Suprapubic skin (tissue), 4 donors: Measurements from ENCODE around the gene PLPP1.

ENCODE experiments used
- EP300 ChIP-seq: sonication (generic); formaldehyde crosslinking; IDR thresholded peaks from one replicate; pipeline ENCODE4 v1.6.1; 2017; ENCODE audit warnings: antibody characterized with exemption
- POLR2AphosphoS5 ChIP-seq, 3 donors: sonication (generic); formaldehyde crosslinking; IDR thresholded peaks; one replicate each; pipeline ENCODE4 v1.6.1; 2017; ENCODE audit warnings: antibody characterized with exemption in 3 of 3
- TF ChIP-seq, protein P1 (sequence below), 2 donors: fragments of 200-600 bp in 1 of 2; fragments of 450-650 bp in 1 of 2; sonication (generic) in 1 of 2; IDR thresholded peaks; one replicate each; pipeline ENCODE4 v1.5.1; 2016 to 2019; ENCODE audit warnings: antibody characterized with exemption in 2 of 2, mild to moderate bottlenecking in 1 of 2, moderate library complexity in 1 of 2

DNA sequence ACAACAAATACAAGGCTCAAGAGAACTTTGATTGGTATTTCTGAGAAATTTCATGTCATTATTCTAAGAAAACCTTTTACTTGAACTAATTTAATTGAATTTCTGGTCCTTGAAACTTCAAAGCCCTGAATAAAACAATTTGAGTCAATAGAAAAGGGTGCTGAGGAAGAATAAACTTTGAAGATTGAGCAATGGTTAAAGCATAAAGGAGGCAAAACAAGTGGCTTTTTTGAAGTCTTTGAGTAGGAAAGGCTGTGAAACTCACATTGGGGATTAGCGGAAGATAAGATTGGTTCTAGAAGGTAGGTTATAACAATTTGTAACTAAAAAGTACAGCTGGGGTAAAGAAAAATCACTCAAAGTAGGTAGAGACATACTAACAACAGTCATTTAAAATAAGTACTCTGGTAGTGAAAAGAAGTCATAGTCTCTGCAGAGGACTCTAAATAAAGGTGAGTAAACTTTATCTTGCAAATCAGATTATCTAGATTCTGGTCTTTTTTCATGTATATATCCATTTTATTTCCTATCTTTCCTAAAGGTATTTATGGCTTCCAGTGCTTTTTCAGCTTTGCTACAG lies 6.4 kb upstream of the PLPP1 start:
- TF ChIP-seq EP300 (no peak), POLR2AphosphoS5 (IDR thresholded peaks at IDR 0.05) (no peak)
- TF ChIP-seq, protein P1, sequence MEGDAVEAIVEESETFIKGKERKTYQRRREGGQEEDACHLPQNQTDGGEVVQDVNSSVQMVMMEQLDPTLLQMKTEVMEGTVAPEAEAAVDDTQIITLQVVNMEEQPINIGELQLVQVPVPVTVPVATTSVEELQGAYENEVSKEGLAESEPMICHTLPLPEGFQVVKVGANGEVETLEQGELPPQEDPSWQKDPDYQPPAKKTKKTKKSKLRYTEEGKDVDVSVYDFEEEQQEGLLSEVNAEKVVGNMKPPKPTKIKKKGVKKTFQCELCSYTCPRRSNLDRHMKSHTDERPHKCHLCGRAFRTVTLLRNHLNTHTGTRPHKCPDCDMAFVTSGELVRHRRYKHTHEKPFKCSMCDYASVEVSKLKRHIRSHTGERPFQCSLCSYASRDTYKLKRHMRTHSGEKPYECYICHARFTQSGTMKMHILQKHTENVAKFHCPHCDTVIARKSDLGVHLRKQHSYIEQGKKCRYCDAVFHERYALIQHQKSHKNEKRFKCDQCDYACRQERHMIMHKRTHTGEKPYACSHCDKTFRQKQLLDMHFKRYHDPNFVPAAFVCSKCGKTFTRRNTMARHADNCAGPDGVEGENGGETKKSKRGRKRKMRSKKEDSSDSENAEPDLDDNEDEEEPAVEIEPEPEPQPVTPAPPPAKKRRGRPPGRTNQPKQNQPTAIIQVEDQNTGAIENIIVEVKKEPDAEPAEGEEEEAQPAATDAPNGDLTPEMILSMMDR (IDR thresholded peaks at IDR 0.05) = no peak
